H9 (cell line): Measurements from ENCODE around the gene FOXK1. TPM values are rescaled to one million over a fixed set of nuclear protein-coding genes. Genes with fewer than 3 reads are reported as not detected.

Experiments used
- DNase-seq: peaks from one replicate; pipeline ENCODE4 v3.0.0-alpha.2; 2017
- H2AFZ ChIP-seq: one replicate; pipeline ENCODE4 v1.6.1; 2013; ENCODE audit warnings: mild to moderate bottlenecking, low read length, control low read depth, moderate library complexity
- H2AK5ac ChIP-seq: 2 replicates; pipeline ENCODE4 v1.6.1; 2013; ENCODE audit warnings: low read length, control low read depth, mixed read lengths; ENCODE audit not compliant: insufficient read length
- H2BK120ac ChIP-seq: one replicate; pipeline ENCODE4 v1.6.1; 2013; ENCODE audit warnings: low read depth, mild to moderate bottlenecking, low read length, control low read depth, inconsistent platforms; ENCODE audit not compliant: poor library complexity, severe bottlenecking
- H2BK12ac ChIP-seq: 2 replicates; pipeline ENCODE4 v1.6.1; 2013; ENCODE audit warnings: low read length, control low read depth, mixed read lengths, low read depth; ENCODE audit not compliant: insufficient read length
- H2BK15ac ChIP-seq: 2 replicates; pipeline ENCODE4 v1.6.1; 2013; ENCODE audit warnings: low read depth, low read length, control low read depth
- H2BK20ac ChIP-seq: one replicate; pipeline ENCODE4 v1.6.1; 2013; ENCODE audit warnings: low read depth, mild to moderate bottlenecking, low read length, control low read depth, inconsistent platforms; ENCODE audit not compliant: poor library complexity, severe bottlenecking
- H2BK5ac ChIP-seq: 2 replicates; pipeline ENCODE4 v1.6.1; 2013; ENCODE audit warnings: low read length, control low read depth, mixed read lengths; ENCODE audit not compliant: insufficient read length
- H3K14ac ChIP-seq: 2 replicates; pipeline ENCODE4 v1.6.1; 2013; ENCODE audit warnings: low read length, control low read depth; ENCODE audit not compliant: insufficient read depth
- H3K18ac ChIP-seq: 2 replicates; pipeline ENCODE4 v1.6.1; 2013; ENCODE audit warnings: low read depth, mild to moderate bottlenecking, mixed read lengths, low read length, control low read depth; ENCODE audit not compliant: insufficient read length
- H3K23ac ChIP-seq: 2 replicates; pipeline ENCODE4 v1.6.1; 2013; ENCODE audit warnings: low read length, control low read depth, mixed read lengths, low read depth; ENCODE audit not compliant: insufficient read length
- H3K23me2 ChIP-seq: 2 replicates; pipeline ENCODE4 v1.6.1; 2013; ENCODE audit warnings: low read depth, mild to moderate bottlenecking, mixed read lengths, low read length, control low read depth; ENCODE audit not compliant: insufficient read length, poor library complexity, severe bottlenecking
- H3K27ac ChIP-seq: 2 replicates; pipeline ENCODE4 v1.5.1; 2013; ENCODE audit warnings: low read length, control low read depth, mixed read lengths, low read depth; ENCODE audit not compliant: insufficient read length
- H3K27me3 ChIP-seq: 2 replicates; pipeline ENCODE4 v1.6.1; 2013; ENCODE audit warnings: low read length, control low read depth, inconsistent platforms; ENCODE audit not compliant: insufficient read depth
- H3K4ac ChIP-seq: 2 replicates; pipeline ENCODE4 v1.6.1; 2013; ENCODE audit warnings: low read depth, mild to moderate bottlenecking, control low read depth, inconsistent platforms, low read length, moderate library complexity
- H3K4me1 ChIP-seq: 2 replicates; pipeline ENCODE4 v1.6.1; 2013; ENCODE audit warnings: low read length, control low read depth, inconsistent platforms; ENCODE audit not compliant: insufficient read depth
- H3K4me2 ChIP-seq: 2 replicates; pipeline ENCODE4 v1.6.1; 2013; ENCODE audit warnings: low read length, control low read depth, mixed read lengths; ENCODE audit not compliant: insufficient read length, insufficient read depth
- H3K56ac ChIP-seq: 2 replicates; pipeline ENCODE4 v1.6.1; 2013; ENCODE audit warnings: low read depth, mild to moderate bottlenecking, mixed read lengths, low read length, control low read depth; ENCODE audit not compliant: insufficient read length
- H3K79me1 ChIP-seq: 2 replicates; pipeline ENCODE4 v1.6.1; 2013; ENCODE audit warnings: low read depth, mild to moderate bottlenecking, moderate library complexity, low read length, control low read depth, inconsistent platforms; ENCODE audit not compliant: insufficient read depth, poor library complexity, severe bottlenecking
- H3K79me2 ChIP-seq: 2 replicates; pipeline ENCODE4 v1.6.1; 2013; ENCODE audit warnings: low read length, control low read depth, inconsistent platforms; ENCODE audit not compliant: insufficient read depth
- H3K9ac ChIP-seq: 2 replicates; pipeline ENCODE4 v1.6.1; 2013; ENCODE audit warnings: low read length, control low read depth, mixed read lengths; ENCODE audit not compliant: insufficient read length; ENCODE audit errors: extremely low read depth
- H3K9me3 ChIP-seq: one replicate; pipeline ENCODE4 v1.6.1; 2013; ENCODE audit warnings: low read depth, low read length, inconsistent platforms; ENCODE audit not compliant: control insufficient read depth
- H3T11ph ChIP-seq: one replicate; pipeline ENCODE4 v1.6.1; 2013; ENCODE audit warnings: mild to moderate bottlenecking, low read length, control low read depth, inconsistent platforms
- H4K20me1 ChIP-seq: one replicate; pipeline ENCODE4 v1.6.1; 2013; ENCODE audit not compliant: control insufficient read depth, insufficient read length, insufficient read depth
- H4K5ac ChIP-seq: 2 replicates; pipeline ENCODE4 v1.6.1; 2013; ENCODE audit warnings: low read depth, mild to moderate bottlenecking, mixed read lengths, low read length, control low read depth; ENCODE audit not compliant: insufficient read length
- H4K8ac ChIP-seq: replicated peaks from 2 replicates; pipeline ENCODE4 v1.6.1; 2013; ENCODE audit warnings: low read length, control low read depth, mixed read lengths, low read depth; ENCODE audit not compliant: insufficient read length
- H4K91ac ChIP-seq: 2 replicates; pipeline ENCODE4 v1.6.1; 2013; ENCODE audit warnings: low read depth, mild to moderate bottlenecking, moderate library complexity, mixed read lengths, low read length, control low read depth; ENCODE audit not compliant: insufficient read length
- H3K27ac Mint-ChIP-seq, 3 experiments: 2 replicates in 2 of 3; 3 replicates in 1 of 3; pipeline ENCODE4 v1.8.0; 2020 to 2021; ENCODE audit warnings: mixed read lengths in 3 of 3, mild to moderate bottlenecking in 1 of 3, moderate library complexity in 1 of 3
- H3K27me3 Mint-ChIP-seq: 2 replicates; pipeline ENCODE4 v1.8.0; 2021; ENCODE audit warnings: low read depth, mild to moderate bottlenecking, moderate library complexity, mixed read lengths
- H3K36me3 Mint-ChIP-seq, 3 experiments: 2 replicates in 2 of 3; 3 replicates in 1 of 3; pipeline ENCODE4 v1.8.0; 2020 to 2021; ENCODE audit warnings: low read depth in 3 of 3, mixed read lengths in 3 of 3; ENCODE audit not compliant: insufficient read depth in 1 of 3
- H3K4me1 Mint-ChIP-seq, 2 experiments: 2 replicates each; pipeline ENCODE4 v1.8.0; 2020; ENCODE audit warnings: mixed read lengths in 2 of 2
- H3K4me3 Mint-ChIP-seq, 2 experiments: 2 replicates in 1 of 2; 3 replicates in 1 of 2; pipeline ENCODE4 v1.8.0; 2020 to 2021; ENCODE audit warnings: mild to moderate bottlenecking in 2 of 2, mixed read lengths in 2 of 2, moderate library complexity in 1 of 2
- H3K9me3 Mint-ChIP-seq, 2 experiments: 2 replicates in 1 of 2; 3 replicates in 1 of 2; pipeline ENCODE4 v1.8.0; 2020; ENCODE audit warnings: mild to moderate bottlenecking in 2 of 2, mixed read lengths in 2 of 2, moderate library complexity in 1 of 2
- WGBS: extraction: QIAGEN DNeasy Blood & Tissue Kit; methylation state at CpG from one replicate; pipeline ENCODE4 v1.1.7; 2013; ENCODE audit warnings: missing lambda C conversion rate, low lambda C conversion rate, mixed read lengths; ENCODE audit not compliant: insufficient read length; ENCODE audit errors: extremely low coverage; 5-methylcytosine and 5-hydroxymethylcytosine counted together
- total RNA-seq: library from RNA; stranded (reverse); gene quantifications from 2 replicates; pipeline ENCODE4 v1.2.1, GENCODE V29; 2021
- TF ChIP-seq, protein P1 (sequence below): fragments of 200-600 bp; sonication (generic); conservative IDR thresholded peaks from 3 replicates; pipeline ENCODE4 v1.8.0; 2021; ENCODE audit warnings: antibody characterized with exemption, mild to moderate bottlenecking

FOXK1 gene
- total RNA-seq, 1 experiment from 2014 or later, result 14.4 TPM

GRCh38 chr7:4657640-4658417 is 24.3 kb upstream of the FOXK1 start:
- Histone ChIP-seq H3K9me3 (peaks cover 5% of the 10 kb centered on the region), H4K8ac (no peak overlapping the region)
- no CpG with 5 or more reads among the region's 4 CpGs for WGBS

More at GRCh38 chr7:4657640-4658417, 24.3 kb upstream of the FOXK1 start:
- H3T11ph ChIP-seq, result no peak overlapping the region
- H3K9ac ChIP-seq, result no peak overlapping the region
- no peaks in the 10 kb centered on the region for H3K4me1 ChIP-seq
- no peak overlapping the region for H4K91ac ChIP-seq
- Mint-ChIP-seq H3K4me3 (no peak overlapping the region), H3K4me1 (no peaks in the 10 kb centered on the region), H3K9me3 (peaks cover 32 to 47% of the 10 kb centered on the region in 2 experiments), H3K27me3 (peaks cover 47% of the 10 kb centered on the region), H3K36me3 (peaks cover 0 to 6% (median 3%) of the 10 kb centered on the region in 3 experiments; a peak in 5 of 7 replicates), H3K27ac (no peak overlapping the region)
- H3K4ac ChIP-seq, result no peak overlapping the region
- no peak overlapping the region for H3K23ac ChIP-seq
- H2AFZ ChIP-seq, result no peak overlapping the region
- no peak overlapping the region for H3K18ac ChIP-seq
- H3K14ac ChIP-seq, result no peak overlapping the region
- no peak overlapping the region for H2BK5ac ChIP-seq
- no peak overlapping the region for H3K27ac ChIP-seq
- no peak overlapping the region for H3K56ac ChIP-seq
- H2BK15ac ChIP-seq, result no peak overlapping the region
- H2BK12ac ChIP-seq, result no peak overlapping the region
- H3K4me2 ChIP-seq, result no peak overlapping the region
- DNase-seq, result no peak
- H2BK120ac ChIP-seq, result no peak overlapping the region
- no peaks in the 10 kb centered on the region for H3K27me3 ChIP-seq
- H3K79me2 ChIP-seq, result no peaks in the 10 kb centered on the region
- H2AK5ac ChIP-seq, result no peak overlapping the region
- no peak overlapping the region for H2BK20ac ChIP-seq
- H3K79me1 ChIP-seq, result no peaks in the 10 kb centered on the region
- TF ChIP-seq, protein P1, sequence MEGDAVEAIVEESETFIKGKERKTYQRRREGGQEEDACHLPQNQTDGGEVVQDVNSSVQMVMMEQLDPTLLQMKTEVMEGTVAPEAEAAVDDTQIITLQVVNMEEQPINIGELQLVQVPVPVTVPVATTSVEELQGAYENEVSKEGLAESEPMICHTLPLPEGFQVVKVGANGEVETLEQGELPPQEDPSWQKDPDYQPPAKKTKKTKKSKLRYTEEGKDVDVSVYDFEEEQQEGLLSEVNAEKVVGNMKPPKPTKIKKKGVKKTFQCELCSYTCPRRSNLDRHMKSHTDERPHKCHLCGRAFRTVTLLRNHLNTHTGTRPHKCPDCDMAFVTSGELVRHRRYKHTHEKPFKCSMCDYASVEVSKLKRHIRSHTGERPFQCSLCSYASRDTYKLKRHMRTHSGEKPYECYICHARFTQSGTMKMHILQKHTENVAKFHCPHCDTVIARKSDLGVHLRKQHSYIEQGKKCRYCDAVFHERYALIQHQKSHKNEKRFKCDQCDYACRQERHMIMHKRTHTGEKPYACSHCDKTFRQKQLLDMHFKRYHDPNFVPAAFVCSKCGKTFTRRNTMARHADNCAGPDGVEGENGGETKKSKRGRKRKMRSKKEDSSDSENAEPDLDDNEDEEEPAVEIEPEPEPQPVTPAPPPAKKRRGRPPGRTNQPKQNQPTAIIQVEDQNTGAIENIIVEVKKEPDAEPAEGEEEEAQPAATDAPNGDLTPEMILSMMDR, result no peak
- no peaks in the 10 kb centered on the region for H4K20me1 ChIP-seq
- no peak overlapping the region for H4K5ac ChIP-seq
- no peaks in the 10 kb centered on the region for H3K23me2 ChIP-seq
